ENCODE measurements around the gene FLRT2.

FLRT2 gene

GRCh38 chr14:85660243-85660922 lies 130.4 kb downstream of the FLRT2 start:
- DNase-seq (ENCODE audit: low read depth, low spot score) = no peak

- DNase-seq (ENCODE audit: low read depth, low spot score) = no peak
Measured at GRCh38 chr14:85662096-85662495, 132.2 kb downstream of the FLRT2 start.

GRCh38 chr14:85663256-85663655 lies 133.3 kb downstream of the FLRT2 start:
- DNase-seq (ENCODE audit: low read depth, low spot score) = no peak

- no peak for DNase-seq (ENCODE audit: low read depth, low spot score)
Measured at GRCh38 chr14:85663667-85664066, 133.7 kb downstream of the FLRT2 start.

GRCh38 chr14:85675957-85676356 lies 146.0 kb downstream of the FLRT2 start:
- DNase-seq (ENCODE audit: low read depth, low spot score) = no peak

- DNase-seq (ENCODE audit: low read depth, low spot score) = no peak
Measured at GRCh38 chr14:85686908-85687307, 157.0 kb downstream of the FLRT2 start.

GRCh38 chr14:85687456-85687855 lies 157.5 kb downstream of the FLRT2 start:
- no peak for DNase-seq (ENCODE audit: low read depth, low spot score)

- DNase-seq (ENCODE audit: low read depth, low spot score) = no peak
Measured at GRCh38 chr14:85688006-85688405, 158.1 kb downstream of the FLRT2 start.

- no peak for DNase-seq (ENCODE audit: low read depth, low spot score)
Measured at GRCh38 chr14:85695300-85695699, 165.4 kb downstream of the FLRT2 start.

- DNase-seq (ENCODE audit: low read depth, low spot score) = no peak
Measured at GRCh38 chr14:85701116-85701515, 171.2 kb downstream of the FLRT2 start.

- no peak for DNase-seq (ENCODE audit: low read depth, low spot score)
Measured at GRCh38 chr14:85701763-85702162, 171.8 kb downstream of the FLRT2 start.

GRCh38 chr14:85702191-85702590 lies 172.2 kb downstream of the FLRT2 start:
- no peak for DNase-seq (ENCODE audit: low read depth, low spot score)

- DNase-seq (ENCODE audit: low read depth, low spot score) = no peak
Measured at GRCh38 chr14:85702997-85703396, 173.1 kb downstream of the FLRT2 start.
